Measurements from ENCODE around the gene MAGI2. TPM values are rescaled to one million over a fixed set of nuclear protein-coding genes. Genes with fewer than 3 reads are reported as not detected.

The MAGI2 gene
- total and polyA plus RNA-seq, 2 donors (not counting 3 experiments of a cell fraction or from before 2014, with no cell fraction given): 0.28 to 6.0 TPM

DNA sequence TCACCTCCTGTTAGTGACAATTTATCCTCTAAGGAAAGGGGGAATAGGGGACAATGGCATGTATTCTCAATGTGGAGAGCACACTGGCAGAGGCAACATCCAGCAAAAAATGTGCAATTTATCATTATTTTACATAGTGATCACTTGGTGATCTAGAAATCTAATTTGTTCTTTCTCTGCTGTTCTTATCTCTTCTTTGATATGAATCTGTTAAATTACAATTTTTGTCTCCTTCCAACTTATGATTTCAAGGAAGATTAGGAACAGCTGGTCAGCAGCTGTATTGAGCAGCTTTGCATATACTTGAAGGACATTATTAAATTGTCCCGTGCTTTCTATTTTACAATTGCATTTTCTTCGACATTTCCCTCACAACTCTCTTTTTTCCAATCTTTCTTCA lies 213.1 kb downstream of the MAGI2 start:
- no peaks in the 10 kb centered on the region for H3K9me3 ChIP-seq (replicated peaks; ENCODE audit: control insufficient read depth, insufficient read depth, low read length)
- no peak overlapping the region for H3K9ac ChIP-seq (replicated peaks; ENCODE audit: extremely low read depth, insufficient read depth, low read length)
- no peaks in the 10 kb centered on the region for H3K36me3 ChIP-seq (ENCODE audit: control insufficient read depth in 2 of 2, extremely low read depth in 1 of 2, insufficient read depth in 2 of 2, low read length in 2 of 2)
- CTCF ChIA-PET: no interaction called here
- intact Hi-C loops (cut with micrococcal nuclease): no loop called here
- H3K4me2 ChIP-seq (ENCODE audit: insufficient read depth, low read length): no peak overlapping the region
- no peaks in the 10 kb centered on the region for H4K20me1 ChIP-seq (replicated peaks; ENCODE audit: control insufficient read depth, extremely low read depth, insufficient read depth, low read length)
- DNase-seq (ENCODE audit: low read depth, low spot score) (no peak), FAIRE-seq (no peak)
- no peak overlapping the region for H3K27ac ChIP-seq (ENCODE audit: insufficient read depth, low read depth, low read length)
- no peaks in the 10 kb centered on the region for H3K9me1 ChIP-seq (replicated peaks; ENCODE audit: control insufficient read depth, extremely low read depth, insufficient read depth, low read length)
- H3K79me2 ChIP-seq (ENCODE audit: control insufficient read depth, insufficient read depth, low read length): no peaks in the 10 kb centered on the region
- H3K27me3 ChIP-seq (ENCODE audit: control insufficient read depth in 2 of 2, insufficient read depth in 2 of 2, low read length in 2 of 2): no peaks in the 10 kb centered on the region
- no TSS peak for BruUV-seq (replicated peaks)
- no peak overlapping the region for H3K4me3 ChIP-seq (replicated peaks in 1 of 3; ENCODE audit: insufficient read depth in 1 of 3, low read depth in 1 of 3, low read length in 3 of 3)
- H3K4me1 ChIP-seq (ENCODE audit: control insufficient read depth, extremely low read depth, insufficient read depth, low read length): no peaks in the 10 kb centered on the region
- TF ChIP-seq FOS (IDR thresholded peaks at IDR 0.05; ENCODE audit: borderline replicate concordance, insufficient read depth, low read length) (no peak), EZH2 (IDR thresholded peaks at IDR 0.05; ENCODE audit: borderline replicate concordance, low read depth, low read length, severe bottlenecking) (no peak), JUN (IDR thresholded peaks at IDR 0.05; ENCODE audit: borderline replicate concordance, insufficient read depth, insufficient read length, low read depth) (no peak), POLR2AphosphoS5 (IDR thresholded peaks at IDR 0.05; ENCODE audit: insufficient read depth, low read depth, low read length) (no peak), MYC (IDR thresholded peaks at IDR 0.05; ENCODE audit: low read depth, low read length) (no peak), GATA2 (IDR thresholded peaks at IDR 0.05; ENCODE audit: insufficient read depth, insufficient read length, low read depth, low read length) (no peak), POLR2A (IDR thresholded peaks at IDR 0.05; ENCODE audit: low read depth, low read length) (no peak)
- TF ChIP-seq, protein P1, sequence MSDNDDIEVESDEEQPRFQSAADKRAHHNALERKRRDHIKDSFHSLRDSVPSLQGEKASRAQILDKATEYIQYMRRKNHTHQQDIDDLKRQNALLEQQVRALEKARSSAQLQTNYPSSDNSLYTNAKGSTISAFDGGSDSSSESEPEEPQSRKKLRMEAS (IDR thresholded peaks at IDR 0.05; ENCODE audit: insufficient read depth, insufficient read length): no peak
- TF ChIP-seq, protein P2, sequence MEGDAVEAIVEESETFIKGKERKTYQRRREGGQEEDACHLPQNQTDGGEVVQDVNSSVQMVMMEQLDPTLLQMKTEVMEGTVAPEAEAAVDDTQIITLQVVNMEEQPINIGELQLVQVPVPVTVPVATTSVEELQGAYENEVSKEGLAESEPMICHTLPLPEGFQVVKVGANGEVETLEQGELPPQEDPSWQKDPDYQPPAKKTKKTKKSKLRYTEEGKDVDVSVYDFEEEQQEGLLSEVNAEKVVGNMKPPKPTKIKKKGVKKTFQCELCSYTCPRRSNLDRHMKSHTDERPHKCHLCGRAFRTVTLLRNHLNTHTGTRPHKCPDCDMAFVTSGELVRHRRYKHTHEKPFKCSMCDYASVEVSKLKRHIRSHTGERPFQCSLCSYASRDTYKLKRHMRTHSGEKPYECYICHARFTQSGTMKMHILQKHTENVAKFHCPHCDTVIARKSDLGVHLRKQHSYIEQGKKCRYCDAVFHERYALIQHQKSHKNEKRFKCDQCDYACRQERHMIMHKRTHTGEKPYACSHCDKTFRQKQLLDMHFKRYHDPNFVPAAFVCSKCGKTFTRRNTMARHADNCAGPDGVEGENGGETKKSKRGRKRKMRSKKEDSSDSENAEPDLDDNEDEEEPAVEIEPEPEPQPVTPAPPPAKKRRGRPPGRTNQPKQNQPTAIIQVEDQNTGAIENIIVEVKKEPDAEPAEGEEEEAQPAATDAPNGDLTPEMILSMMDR (IDR thresholded peaks at IDR 0.05; ENCODE audit: extremely low read depth in 1 of 2, insufficient read depth in 1 of 2, low read depth in 1 of 2, low read length in 2 of 2): no peak
- dilution Hi-C loops (cut with MboI; ENCODE audit: extremely low pct_ligation_motif_present, low sequenced_read_pairs): no loop called here
- H2AFZ ChIP-seq (ENCODE audit: low read depth, low read length): no peak overlapping the region
- POLR2A ChIA-PET: no interaction called here
